CD4-positive, alpha-beta T cell treated with Interleukin-15 for 1 hour (primary cell): ENCODE data around the gene FNIP1.
"Not testable (repeated sequence)": the region's sequence is repeated elsewhere in the genome, so short reads cannot be mapped to it uniquely, and the experiment has no call there.

Experiments
- DNase-seq: peaks from one replicate; pipeline ENCODE4 v3.0.0-alpha.2; 2020

FNIP1 gene

GRCh38 chr5:131786900-131787692 is 9.7 kb downstream of the FNIP1 start:
- DNase-seq, result no peak

DNA sequence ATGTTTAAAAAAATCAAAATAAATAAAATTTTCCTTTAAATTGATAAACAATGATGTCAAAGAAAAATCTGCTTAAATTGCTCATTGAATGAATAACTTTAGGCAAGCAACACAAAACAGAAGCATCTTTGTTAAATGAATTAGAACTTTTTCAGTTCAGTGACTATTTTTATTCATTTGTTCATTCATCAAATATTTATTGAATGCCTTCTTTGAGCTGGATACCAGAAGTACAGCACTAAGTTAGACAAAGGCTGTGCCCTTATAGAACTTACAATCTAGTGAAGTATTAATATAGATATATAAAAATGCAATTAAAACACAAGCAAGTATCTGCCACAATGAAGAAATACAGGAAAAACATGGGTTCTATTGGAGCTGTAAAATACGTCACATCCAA is 10.8 kb downstream of the FNIP1 start:
- DNase-seq, result no peak

- no peak for DNase-seq
These were observed 12.9 kb downstream of the FNIP1 start for GRCh38 chr5:131783874-131784273.

DNA sequence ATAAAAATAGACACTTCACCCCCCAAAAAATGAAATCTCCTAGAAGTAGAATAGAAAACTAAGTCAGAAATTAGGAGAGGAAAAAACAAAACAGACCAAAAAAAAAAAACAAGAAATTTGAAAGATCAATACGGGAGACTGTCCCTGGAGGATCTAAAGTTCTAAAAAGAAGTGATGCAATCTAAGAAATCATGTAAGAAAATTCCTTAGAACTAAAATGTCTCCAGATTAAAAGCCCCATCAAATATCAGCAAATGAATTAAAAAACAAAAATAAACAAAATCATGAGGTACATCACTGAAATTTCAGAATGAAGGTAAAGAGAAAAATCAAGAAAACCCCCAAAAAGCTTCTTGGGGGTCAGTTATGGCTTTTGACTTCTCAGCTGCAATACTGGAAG is 13.5 kb downstream of the FNIP1 start:
- DNase-seq, result no peak

- no peak for DNase-seq
These were observed 14.1 kb downstream of the FNIP1 start for GRCh38 chr5:131782717-131783116.

- DNase-seq, result not testable (repeated sequence)
These were observed 18.7 kb downstream of the FNIP1 start for GRCh38 chr5:131778141-131778540.

GRCh38 chr5:131776450-131776849 is 20.4 kb downstream of the FNIP1 start:
- DNase-seq, result no peak

GRCh38 chr5:131774652-131775367 is 22.0 kb downstream of the FNIP1 start:
- DNase-seq, result no peak

GRCh38 chr5:131773805-131774204 is 23.0 kb downstream of the FNIP1 start:
- DNase-seq, result no peak

DNA sequence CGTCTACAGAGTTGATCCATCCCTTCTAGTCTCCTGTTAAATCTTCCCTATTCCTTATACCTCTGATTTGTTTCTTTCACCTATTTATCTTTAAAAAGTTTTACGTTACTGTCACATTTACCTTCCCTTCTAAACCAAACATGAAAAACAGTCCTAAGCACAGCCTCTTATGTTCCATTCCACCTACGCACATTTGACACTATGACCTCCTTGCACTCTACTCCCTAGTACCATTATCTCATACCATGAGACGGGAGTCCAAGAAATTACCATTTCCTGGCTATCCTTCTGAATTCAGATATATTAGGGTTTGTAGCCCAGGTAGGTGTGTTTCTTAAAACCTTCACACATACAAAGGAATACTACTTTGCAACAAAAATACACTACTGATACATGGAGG is 25.1 kb downstream of the FNIP1 start:
- no peak for DNase-seq

DNA sequence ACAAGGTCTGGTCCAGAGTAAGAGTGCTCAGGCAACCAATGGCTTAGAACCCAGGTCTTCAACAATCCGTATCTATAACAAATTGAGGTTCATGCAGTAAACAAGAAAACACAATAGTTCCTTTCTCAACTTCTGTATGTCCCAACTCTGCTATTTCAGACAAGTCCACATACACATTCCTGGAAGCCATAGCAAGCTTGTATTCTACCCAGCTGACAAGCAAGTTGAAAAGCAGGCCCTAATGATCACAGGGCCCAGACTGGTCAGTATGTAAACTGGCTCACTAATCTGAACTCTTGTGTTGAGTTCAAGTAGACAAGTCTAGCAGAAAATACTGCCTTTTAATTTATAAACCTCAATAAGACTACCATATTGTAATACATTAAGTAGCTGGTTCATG is 26.9 kb downstream of the FNIP1 start:
- no peak for DNase-seq

- DNase-seq, result no peak
These were observed 27.5 kb downstream of the FNIP1 start for GRCh38 chr5:131769336-131769735.

DNA sequence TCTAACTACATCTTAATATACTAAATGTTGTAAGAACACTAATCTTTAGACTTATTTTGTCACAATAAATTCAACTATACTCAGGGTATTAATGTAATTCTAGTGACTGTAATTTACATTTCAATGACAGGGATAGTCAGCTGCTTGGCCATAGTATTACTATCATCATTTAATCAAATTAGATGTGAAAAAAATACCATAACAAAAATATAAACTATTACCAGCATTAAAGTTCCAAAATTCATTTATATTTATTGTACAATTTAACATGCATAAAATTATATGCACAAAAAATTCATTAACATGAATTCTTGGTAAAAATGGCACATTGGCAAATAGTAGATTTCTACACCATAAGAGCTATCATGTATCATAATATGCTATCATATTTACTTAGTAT is 28.9 kb downstream of the FNIP1 start:
- DNase-seq, result no peak

GRCh38 chr5:131766689-131767088 is 30.1 kb downstream of the FNIP1 start:
- DNase-seq, result no peak

DNA sequence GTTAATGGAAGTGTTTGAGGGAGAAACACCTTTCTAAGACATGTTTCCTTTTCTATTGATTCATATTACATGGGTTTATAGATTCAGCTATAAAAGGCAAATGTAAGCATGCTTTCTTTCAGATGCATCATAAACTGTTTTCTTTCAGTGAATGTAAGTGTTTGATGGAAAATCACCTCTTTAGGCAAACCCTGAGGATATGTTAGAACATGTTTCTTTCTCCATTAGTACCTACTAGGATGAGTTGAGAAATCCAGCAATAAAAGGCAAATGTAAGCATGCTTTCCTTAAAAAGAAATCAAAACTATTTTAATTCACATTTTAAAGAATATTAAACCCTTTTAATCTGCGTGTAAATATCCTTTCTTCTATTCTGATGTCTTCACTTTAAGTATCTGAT is 31.6 kb downstream of the FNIP1 start:
- DNase-seq, result no peak

GRCh38 chr5:131763968-131764367 is 32.8 kb downstream of the FNIP1 start:
- no peak for DNase-seq

GRCh38 chr5:131760793-131761192 is 36.0 kb downstream of the FNIP1 start:
- DNase-seq, result no peak

DNA sequence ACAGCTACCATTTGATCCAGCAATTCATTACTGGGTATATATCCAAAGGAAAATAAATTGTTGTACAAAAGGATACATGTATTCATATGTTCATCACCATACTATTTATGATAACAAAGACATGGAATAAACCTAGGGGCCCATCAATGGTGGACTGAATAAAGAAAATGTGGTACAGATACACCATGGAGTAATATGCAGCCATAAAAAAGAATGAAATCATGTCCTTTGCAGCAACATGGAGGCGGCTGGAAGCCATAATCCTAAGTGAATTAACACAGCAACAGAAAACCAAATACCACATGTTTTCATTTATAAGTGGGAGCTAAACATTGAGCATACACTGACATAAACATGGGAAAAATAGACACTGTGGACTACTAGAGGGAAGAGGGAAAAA is 37.1 kb downstream of the FNIP1 start:
- no peak for DNase-seq

DNA sequence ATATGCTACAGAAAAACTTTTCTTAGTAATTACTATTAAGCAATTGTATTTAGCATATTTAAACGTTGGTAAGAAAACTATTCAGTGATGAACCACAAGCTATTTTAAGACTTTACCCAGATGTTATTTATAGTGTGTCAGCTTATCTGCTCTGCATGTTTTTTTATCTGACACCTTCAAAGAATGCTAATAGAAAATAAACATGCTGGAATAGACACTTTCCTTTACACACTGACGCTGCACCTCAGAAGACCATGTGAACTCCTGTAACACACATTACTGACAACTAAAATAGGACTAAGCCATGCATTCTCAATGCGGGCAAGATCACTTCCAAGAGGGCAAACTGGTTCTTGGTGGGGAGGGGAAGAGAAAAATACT is 38.3 kb downstream of the FNIP1 start:
- DNase-seq, result no peak

DNA sequence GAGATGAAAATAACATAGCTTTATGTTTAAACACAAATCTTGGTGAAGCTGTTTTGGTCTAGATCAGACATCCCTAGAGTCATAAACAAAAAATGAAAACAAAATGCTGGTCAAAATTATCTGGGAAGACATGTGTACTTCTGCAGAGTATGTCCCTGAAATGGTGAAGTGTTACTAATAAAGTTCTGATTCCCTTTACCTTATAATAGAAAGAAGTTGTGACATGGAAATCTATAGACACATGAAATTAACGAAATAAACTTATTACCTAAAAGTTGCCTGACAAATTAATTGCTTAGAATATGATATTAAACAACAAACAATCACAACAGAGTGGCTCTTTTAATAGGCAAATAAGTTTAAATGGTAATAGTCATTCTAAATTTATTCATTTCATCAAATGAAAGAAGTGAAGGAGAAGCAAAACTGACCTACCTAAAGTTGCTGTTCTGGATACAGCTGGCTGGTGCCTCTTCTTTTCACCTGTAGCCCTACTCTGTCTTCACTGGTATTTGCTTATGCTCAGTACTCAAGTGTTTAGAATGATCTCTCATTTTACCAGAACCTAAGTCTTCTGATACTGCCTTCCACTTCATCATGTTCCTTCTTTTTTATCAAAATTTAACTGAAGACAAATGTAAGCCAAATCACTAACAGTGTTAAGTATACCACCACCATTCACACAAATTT is 38.8 kb downstream of the FNIP1 start:
- DNase-seq, result no peak

DNA sequence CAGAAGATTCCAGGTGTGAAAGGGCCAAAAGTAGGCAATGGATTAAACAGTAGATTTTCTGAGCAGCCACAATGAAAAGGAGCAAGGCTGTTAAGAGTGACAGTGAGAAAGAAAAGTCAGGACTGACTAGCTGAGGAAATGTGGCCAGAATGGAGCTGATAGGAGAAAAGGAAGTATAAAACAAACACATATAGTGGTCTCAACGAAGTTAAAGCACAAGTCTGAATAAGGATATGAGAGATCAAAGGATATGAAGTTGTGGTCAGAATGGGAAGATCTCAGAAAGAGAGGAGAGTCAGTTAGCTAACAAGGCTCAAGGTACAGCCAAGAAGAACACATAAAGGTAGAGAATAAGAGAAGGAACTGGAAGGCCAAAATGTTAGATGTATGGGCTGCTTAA is 39.9 kb downstream of the FNIP1 start:
- DNase-seq, result no peak

DNA sequence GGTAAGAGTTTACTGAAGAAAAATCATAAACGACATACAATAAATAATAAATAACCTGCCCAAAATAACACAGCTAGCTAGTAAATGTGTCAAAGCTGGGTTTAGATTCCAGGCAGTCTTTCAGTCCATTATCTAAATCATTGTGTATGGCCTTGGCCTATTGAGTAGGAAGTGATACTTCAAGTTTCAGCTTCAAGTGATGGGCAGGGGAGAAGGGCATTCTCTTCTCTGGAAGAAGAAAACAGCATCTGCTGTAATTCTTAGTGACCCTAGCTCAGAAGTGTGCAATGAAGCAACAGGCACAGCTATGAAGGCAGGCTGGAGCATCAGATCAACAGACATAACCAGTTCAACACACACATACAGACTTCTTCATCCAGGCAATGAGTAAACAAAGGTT is 42.5 kb downstream of the FNIP1 start:
- no peak for DNase-seq

DNA sequence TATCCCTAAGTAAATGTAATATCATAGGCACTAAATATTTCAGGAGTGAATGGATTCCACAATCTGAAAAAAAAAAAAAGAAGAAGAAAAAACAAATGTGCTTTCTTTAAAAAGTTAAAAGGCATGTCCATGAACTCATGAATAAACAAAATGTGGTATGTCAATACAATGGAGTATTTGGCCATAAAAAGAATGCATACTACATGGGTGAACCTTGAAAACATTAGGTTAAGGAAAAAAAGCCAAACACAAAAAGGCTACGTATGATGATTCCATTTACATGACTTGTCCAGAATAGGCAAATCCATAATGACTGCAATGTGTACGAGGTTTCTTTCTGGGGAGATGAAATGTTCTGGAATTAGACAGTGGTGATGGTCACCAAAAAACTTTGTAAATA is 45.3 kb downstream of the FNIP1 start:
- DNase-seq, result no peak
